B cell (primary cell): Measurements from ENCODE around the gene EIF4ENIF1.

Experiments used
- CTCF ChIP-seq: fragments of 200-600 bp; IDR thresholded peaks from one replicate; pipeline ENCODE4 v1.8.0; 2022; ENCODE audit warnings: antibody characterized with exemption, mild to moderate bottlenecking
- EZH2 ChIP-seq: IDR thresholded peaks from 2 replicates; pipeline ENCODE4 v1.6.1; 2012; ENCODE audit warnings: borderline replicate concordance, low read depth, mild to moderate bottlenecking, moderate library complexity, low read length; ENCODE audit not compliant: insufficient read depth, poor library complexity, severe bottlenecking

DNA sequence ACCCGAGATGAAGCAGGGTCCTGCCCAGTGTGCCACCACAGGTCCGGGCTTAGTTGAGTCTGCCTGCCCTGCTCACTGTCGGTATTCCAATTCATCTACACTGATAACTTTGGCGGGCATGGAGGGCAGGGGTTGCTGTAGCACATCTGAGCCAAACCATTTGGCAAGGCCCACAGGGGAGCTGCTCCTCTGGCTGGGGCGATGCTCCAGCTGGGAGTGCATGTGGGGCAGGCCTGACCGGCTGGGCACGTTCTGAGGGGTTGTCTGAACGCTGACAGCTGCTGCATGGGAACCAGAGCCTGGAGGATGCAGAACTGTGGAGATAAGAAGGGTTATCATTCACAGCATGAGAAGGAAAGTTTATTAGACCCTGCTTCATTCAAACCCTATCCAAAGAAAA, 49.8 kb downstream of the EIF4ENIF1 start:
- TF ChIP-seq CTCF, result no peak
- no peak for TF ChIP-seq EZH2
